Stimulated activated CD8-positive, alpha-beta memory T cell treated with anti-CD3 and anti-CD28 coated beads, Interleukin-15, amount 100 ng/mL, for 4 hours (primary cell): ENCODE results near the gene PARM1.

ENCODE experiments used
- DNase-seq, 2 donors: peaks; one replicate each; pipeline ENCODE4 v3.0.0-alpha.2; 2020; ENCODE audit warnings: low read depth in 2 of 2

PARM1 gene

DNA sequence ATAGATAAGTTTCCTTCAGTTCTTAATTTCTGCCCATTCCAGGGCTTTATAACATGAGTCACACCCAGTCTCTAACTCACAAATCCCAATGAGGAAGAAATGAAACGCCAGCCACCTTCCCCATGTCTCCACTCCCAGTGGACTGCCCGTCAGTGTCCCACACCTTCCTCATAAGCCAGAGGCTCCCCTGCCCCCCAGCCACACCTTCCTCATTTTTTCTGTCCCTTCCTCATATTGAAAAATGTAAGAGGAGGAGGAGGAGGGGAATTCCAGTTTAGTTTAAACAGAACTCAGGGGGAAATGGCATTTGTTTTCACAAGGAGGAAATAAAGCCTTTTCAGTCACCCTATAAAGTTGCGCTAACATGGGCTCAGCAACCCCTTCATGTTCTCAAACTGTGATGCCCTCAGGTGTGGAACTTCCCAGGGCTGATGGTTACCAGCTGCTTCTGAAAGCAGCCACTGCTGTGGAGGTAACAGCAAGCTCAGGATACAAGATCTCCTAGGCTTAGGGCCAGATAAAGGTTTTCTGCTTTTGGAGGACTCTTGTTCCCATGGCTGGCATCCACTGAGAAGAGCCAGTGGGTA lies 97.8 kb downstream of the PARM1 start:
- no peak for DNase-seq

DNA sequence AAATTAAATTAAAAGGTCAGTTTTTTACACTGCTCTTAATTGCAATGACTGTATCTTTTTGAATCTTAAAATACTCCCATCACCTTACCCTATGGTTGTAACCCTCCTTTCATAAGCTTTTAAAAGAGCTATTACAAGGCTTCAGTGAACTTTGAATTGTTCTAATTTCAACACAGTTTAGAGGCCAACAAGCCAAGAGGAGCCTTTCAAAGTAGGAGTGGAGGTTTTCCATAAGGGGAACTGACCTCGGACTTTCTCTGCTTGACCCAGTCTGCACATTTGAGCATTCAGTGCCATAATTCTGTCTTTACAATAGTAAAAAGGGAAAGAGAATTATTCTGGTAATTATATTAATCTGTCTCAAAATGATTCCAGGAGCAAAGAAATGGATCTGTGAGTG lies 98.9 kb downstream of the PARM1 start:
- DNase-seq: no peak

DNA sequence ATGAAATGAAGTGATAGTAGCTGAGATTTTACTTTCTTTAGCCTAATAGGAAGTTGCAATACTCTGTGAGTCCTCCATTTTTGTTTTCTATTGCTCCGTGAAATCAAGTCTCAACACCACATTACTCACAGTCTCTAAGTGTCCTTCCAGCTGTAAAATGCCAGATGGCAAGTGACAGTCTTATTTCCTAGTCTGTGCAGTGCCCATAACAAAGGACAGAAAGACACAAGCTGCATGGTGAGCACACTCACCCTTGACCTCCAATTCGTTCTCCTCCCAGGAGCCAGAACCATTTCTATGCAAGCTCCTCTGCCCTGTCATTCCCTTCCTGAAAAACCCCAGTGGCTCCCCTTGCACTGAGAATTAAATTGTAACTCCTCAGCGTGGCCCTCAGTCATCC lies 101.6 kb downstream of the PARM1 start:
- no peak for DNase-seq

DNA sequence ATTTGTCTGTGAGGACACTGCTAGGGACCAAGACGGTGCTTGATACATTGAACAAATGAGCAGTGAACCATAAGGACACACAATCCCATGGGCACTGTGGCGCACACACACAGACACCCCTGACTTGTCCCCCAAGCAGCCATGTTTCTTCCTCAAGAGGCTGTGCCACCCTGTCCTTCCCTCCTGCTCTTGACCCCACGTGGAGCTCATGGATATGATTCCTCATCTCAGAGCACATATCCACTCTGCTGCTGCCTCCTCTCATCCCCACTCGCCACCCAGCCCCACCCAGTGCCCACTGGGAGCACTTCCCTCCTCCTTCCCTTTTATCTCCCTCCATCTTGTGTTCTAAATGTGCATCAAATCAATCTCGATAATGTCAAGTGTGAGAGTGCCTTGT lies 102.4 kb downstream of the PARM1 start:
- DNase-seq: no peak

DNA sequence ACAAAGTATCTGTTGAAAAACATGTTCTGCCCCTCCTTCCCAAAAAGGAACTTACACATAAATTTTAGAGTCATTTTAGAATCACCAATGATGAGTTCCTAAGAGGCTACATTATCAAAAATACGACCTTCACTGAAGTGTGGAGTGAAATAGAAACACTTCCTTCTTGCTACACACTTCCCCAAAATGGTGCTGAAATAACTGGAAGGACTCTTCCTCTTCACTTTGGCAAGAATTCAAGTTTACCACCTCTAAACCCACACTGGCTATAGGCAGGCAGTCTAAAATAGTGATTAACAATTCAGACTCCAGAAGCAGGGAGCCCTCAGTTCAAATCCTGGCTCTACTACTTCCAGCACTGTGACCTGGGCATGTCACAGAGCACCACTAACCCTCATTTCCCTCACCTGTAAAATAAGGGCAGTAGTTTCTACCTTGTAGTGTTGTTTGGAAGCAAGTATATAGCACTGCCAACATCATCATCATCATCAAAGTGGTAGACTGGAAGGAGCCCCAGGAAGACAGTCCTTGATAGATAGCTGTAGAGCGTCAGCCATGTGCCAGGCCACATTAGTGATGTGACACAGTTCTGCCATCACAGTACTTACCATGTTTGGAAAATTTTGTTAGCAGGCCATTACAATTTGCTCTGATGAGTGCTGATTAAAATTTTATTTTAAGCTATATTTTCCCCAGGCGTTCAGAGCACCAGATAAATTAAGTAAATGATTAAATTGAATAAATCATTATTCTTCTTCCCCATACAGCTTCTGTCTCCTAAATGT lies 103.3 kb downstream of the PARM1 start:
- no peak for DNase-seq

DNA sequence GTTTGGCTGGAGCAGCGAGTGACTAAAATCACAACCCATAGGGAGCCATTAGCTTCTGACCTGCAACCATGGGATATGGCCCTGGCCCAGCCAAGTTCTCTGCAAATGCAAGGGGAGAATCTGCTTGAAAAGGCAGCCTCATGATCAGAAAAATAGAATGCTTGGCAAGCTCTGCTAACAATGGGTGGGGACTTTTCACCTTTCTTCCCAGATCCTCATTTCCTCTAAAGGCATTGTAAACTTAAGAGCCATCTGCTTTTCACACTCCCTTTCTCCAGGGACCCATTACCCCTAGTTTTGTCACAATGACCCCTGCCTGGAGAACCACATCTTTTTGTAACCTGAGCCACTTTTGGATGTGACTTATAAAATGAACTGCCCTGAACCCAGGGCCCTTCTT lies 104.3 kb downstream of the PARM1 start:
- DNase-seq: no peak

DNA sequence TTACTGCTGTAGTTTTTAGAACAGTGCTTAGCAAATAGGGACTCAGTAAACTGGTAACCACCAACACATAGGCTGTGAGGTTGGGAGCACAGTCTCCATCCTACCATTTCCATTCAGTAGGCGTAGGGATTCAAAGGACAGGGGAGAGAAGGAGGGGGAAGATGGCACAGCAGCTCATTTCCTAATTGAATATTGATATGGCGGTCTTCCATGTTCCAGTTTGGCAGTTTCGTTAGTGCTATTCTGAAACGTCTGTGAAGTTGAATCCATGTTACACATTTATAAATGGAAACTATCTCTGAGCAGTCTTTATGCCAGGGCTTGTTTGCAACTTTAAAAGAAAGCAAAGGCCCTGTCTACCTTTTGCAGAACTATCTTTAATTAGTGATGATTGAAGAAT lies 105.5 kb downstream of the PARM1 start:
- DNase-seq: no peak

DNA sequence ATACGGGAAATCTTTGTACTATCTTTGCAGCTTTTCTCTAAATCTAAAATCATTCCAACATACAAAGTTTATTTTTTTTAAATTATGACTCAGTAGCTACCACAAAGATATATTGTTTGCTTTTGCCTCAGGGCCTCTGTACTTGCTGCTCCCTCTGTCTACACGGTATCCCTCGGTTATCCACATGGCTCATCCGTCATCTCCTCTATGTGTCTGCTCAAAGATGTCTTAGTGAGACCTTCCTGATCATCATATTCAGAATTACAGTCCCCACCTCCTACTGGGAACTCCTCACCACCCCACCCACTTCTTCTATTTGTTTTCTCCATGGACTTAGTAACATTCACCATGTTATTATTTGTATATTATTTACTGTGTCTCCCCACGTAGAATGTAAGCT lies 107.8 kb downstream of the PARM1 start:
- DNase-seq: no peak

DNA sequence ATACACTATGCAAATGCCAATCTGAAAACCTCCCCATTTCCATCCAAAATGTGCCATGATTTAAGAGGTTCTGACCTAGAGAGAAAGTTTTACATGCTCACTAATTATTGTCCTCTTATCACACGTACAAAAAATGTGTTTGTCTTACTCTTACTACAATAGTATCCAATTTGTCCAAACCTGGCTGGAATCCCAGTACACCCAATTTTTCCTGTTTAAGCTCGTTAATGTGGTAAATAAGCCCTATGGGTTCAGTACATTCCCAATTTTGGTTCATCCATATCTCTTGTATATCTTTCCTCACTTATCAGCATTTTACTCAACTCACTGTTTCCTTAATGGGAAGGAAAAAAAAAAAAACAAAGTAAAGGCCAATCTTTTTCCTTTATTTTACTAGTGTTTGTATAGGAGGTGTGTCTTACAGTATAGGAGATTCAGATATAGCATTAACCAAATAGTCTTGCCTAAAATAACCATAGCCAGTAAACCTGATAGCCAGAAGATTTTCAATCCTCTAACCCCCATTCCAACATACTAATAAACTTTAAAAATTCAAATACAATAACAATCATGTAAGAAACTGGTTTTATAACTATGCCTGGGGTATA lies 109.8 kb downstream of the PARM1 start:
- DNase-seq: no peak

DNA sequence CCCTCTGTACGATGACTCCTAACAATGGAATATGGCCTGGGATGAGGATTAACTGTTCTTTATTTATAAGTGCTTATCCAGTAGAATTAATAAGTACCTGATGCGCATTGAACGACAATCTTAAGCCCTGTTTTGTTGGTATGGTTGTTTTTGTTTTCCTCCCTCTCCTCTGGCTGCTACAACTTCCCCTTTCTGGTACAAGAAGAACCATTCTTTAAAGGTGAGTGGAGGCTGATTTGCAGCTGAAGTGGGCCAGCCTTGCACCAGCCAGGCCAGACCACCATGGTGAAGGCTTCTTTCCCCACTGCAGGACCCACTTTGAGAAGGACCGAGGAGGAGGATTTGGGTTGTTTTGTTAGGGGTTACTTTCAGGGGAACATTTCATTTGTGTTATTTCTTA lies 113.3 kb downstream of the PARM1 start:
- no peak for DNase-seq

DNA sequence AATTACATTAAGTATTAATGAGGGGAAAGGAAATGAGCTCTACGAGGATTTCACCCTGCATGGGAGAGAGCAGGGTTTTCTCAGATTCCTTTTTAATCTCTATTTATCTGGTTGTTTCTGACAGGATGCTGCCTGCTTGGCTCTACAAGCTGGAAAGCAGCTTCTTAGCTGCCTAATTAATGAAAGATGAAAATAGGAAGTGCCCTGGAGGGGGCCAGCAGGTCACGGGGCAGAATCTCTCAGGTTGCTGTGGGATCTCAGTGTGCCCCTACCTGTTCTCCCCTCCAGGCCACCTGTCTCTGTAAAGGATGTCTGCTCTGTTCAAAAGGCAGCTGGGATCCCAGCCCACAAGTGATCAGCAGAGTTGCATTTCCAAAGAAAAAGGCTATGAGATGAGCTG lies 113.7 kb downstream of the PARM1 start:
- no peak for DNase-seq

DNA sequence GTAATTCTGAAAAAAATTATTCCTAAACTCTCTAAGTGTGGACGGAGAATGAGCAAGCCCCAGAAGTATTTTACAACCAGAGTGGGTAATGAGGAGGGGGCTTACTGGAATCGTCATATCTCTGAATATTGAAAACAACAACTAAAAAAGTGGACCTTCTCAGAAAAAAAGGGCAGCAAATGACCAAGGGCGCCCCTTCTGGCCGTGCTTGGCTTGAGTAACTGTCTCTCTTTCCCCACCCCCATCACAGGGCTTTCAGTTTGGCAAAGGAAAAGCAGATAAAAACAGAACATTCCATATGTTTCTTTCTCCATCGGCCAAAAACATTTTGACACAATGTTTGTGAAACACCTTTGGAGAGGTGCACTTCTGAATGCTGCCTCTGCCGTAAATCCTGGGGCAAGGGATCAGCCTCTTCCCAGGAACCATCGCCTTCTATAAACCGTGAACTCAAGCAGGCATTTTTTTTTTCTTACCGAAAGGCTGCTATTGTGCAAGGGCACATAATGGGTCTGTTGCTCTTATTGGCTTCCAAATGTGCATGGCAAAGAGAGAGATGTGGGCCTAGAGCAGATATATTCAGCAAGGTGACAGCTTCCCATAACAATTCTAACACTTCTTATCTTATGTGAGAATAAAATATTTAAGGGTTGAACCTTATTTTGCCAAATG lies 115.4 kb downstream of the PARM1 start:
- no peak for DNase-seq

DNA sequence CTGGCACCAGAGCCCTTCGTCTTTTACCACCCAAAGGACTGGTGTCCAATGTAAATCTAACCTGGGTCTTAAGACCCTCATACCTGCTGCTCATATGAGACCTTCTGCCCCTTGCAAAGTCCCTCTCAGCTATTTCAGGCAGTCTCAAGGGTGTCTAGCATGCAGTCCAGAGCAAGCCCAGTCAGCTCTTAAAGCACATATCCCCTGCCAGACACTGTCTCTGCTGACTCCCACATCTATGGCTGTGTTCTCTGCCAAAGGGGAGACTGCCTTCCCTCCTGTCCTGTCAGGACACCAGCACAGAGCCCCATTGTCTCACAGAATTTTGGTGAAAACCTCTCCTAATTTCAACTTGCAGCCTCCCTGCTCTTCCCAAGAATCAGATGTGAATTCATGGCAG lies 118.5 kb downstream of the PARM1 start:
- DNase-seq: no peak

DNA sequence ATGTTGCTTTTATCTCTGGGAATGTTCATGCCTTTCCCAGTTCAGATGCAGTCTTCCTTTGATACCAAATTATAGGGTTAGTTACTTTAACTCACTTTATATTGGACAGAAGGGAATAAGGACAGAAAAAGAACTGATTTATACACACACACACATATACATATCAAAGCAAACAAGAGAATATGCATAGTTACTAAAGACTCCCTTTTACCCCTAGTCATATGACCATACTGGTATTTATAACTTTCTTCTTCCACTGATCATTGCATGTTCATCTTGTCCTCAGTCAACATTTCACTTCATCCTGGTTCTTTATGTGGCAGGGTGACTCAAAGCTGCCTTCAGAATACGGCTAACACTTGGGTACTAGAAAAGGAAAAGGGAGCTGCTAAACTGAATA lies 120.4 kb downstream of the PARM1 start:
- no peak for DNase-seq

DNA sequence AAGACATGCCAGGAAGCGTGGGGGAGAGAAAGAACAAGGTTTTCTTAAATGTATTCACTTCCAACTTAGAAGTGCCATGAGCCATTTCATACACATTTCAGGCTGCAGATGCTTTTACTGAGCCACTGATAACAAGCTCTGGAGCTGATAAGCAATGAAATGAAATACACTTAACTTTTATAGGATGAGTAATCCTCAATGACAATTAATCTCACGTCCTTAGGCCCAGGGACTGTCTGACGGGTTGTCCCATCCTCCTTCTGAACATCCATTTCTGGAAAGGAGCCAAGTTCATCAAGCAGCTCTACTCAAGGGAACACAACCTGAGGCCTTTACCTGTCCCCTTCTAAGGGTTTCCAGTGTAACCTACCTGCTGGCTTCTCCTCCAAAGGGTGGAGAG lies 121.2 kb downstream of the PARM1 start:
- no peak for DNase-seq

DNA sequence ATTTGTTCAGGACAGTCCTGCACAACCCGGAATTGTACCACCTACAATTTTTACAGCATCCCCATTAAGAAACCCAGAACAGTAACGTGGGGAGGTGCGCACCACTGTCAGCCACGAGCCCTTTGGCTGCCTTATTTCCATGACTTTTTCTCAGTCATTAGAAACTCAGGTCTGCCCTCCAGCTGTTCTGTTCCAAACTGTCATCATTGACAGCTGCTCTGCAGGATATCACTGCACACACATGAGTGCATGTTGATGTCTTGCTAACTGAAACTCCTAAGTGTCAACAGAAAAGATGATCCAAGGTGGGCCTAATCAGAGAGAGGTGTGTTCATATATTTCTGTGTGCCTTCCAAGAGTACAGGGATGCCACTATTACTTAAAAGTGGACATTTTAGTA lies 123.4 kb downstream of the PARM1 start:
- no peak for DNase-seq

DNA sequence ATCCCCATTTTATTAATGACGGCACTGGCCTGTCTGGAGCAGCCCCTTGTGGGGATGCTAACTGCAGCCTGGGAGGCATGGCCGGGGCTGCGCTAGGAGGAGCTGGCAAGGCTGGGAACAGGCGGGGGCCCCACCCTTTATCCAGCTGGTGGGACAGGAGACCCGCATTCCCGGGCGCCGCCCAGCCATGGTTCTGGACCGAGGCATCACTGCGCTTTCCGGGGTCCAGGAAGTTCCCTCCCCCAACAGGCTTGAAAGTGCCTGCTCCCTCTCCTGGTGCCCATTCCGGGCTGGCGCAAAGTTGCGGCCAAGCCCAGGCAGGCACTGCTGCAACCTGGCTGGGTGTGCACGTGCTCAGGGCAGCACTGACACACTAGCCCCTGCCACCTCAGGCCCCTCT lies 124.5 kb downstream of the PARM1 start:
- DNase-seq: no peak

DNA sequence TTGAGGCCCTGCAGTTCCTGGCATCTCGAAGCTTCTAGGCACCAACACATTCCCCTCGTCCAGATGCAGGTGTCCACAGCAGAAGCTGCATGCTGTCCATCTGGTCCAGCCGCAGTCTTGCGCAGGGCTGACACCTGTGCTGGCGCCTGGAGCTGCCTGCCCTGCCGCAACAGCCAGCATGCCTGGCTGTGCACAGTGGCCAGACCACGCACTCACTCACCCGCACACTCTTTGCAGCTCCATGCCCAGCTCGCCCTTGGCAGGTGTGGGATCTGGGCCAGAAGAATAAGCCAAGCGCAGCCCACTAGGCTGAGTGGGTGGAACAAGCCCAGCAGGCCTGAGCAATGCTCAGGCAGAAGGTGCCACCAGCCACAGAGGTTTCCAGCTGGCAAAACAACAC lies 125.6 kb downstream of the PARM1 start:
- DNase-seq: no peak

DNA sequence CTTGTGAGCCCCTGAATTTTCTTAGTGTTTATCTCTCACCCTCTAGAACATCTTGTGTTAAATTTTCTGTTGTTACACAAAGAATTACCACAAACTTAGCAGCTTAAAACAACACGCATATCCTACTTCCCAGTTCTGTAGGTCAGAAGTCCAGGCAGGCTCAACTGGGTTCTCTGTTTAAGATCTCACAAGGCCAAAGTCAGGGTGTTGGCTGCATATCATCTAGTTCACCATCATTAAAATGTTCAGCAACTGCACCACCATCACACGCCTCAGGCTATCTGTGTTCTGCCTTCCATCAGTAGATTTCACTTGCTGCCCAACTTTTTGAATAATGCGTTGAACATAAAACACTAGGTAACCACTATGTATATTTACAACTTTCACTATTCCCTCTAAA lies 130.5 kb downstream of the PARM1 start:
- no peak for DNase-seq

DNA sequence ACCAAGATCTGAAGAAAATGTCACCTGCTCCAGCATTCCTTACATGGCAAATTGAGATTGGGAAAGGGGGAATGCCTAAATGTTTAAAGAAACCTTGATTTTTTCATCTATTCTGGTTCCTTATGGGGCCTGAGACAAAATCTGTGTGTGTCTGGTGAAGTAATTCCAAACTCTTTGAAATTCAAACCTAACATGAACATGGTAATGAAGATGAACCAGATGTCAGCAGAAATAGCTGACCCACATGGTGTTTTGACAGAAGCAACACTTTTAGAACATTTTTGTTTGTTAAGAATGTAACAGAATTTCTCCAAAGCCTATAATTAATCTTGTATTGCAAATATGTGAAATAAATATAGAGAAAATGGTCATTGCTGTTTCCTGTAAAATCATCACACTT lies 133.0 kb downstream of the PARM1 start:
- DNase-seq: no peak

DNA sequence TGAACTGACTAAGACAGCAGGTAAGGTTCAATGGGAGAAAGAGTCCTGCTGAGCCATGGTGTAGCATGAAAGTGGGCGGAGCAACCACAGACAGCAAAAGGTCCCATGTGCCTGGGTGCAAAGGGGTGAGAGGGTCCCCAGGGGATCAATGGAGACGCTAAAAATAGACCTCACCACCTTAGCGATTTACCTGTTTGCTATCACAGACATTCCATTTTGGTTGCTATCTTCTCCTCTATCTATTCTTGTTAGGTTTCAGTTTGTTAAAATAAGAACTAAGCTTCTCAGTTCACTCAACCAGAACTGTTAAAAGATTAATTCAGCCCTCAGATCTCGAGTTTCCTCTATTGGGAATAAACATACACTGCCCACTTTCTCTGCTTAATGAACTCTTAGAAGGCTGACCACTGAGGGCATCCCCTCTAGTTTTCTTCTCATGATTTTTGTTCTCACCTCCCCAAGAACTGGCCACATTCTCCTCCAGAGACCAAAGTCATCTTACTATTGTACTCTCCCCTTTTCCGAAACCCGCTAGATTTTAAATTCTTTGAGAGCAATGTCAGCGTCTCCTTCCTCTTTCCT lies 136.7 kb downstream of the PARM1 start:
- DNase-seq: no peak

DNA sequence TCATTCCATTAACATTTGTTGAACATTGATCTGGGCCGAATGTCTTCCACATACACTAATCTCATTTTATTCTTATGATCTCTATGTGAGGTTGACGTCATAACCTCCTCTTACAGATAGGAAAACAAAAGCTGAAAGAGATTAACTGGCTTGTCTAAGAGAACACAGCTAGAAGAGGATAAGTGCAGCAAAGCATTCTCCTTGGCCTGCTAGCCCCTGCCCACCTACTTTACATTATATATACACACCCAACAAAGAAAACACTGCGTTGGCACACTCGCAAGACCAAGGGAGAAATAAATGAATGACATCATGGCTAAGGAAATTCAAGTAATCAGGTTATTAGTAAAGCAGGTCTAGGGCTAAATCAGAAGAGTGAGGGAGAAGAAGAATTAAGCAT lies 138.4 kb downstream of the PARM1 start:
- DNase-seq: no peak

DNA sequence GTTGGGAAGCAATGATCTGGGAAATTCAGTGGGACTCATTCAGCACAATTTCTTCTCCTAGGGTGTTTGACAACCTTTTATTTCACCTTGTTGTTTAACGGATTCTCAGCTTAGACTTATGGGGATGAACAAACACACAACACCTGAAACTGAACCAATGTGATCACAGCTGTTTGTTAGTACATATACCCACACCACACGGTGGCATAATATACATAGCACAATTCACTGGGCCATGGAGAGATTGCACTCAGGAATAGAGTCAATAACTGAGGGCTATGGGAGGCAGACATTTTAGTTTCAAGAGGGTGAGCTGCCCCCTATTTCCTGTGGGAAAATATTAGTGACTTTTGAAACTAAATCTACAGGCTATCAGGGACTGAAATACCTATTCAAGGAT lies 148.0 kb downstream of the PARM1 start:
- no peak for DNase-seq
